ENCODE measurements around the gene JSRP1.

The JSRP1 gene

GRCh38 chr19:2246014-2246620 is 10.1 kb downstream of the JSRP1 start:
- no peak for DNase-seq

DNA sequence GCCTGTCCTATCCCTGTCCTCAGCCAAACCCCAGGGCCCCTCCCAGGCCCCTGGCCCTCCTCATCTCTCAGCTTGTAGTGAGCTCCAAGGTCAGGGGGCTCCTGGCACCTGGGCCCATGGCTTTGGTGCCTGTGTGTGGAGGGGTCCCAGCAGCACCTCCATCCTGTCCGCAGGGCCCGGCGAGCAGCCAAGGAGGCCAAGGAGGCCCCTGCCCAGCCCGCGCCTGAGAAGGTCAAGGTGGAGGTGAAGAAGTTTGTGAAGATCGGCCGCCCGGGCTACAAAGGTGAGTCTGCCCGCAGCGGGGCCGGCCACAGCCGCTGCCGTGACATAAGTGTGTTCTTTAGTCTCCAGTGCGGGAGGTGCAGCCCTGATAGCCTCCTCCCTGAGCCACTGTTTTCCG is 10.9 kb downstream of the JSRP1 start:
- DNase-seq = no peak

DNA sequence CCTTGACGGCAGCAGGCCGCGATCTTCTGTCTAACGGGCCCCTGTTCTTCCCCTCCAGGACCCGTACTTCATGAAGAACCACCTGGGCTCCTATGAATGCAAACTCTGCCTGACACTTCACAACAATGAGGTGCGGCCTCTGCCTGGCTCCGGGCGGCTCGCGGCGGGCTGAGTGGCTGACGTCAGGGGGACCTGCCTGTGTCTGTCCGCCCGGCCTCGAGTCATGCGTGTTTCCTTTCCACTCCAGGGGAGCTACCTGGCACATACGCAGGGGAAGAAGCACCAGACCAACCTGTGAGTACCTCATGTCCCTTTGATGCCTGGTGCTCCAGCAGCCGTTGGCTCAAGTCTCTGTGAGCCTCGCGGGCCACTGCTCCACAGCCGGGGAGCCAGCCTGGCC is 11.7 kb downstream of the JSRP1 start:
- DNase-seq = no peak

DNA sequence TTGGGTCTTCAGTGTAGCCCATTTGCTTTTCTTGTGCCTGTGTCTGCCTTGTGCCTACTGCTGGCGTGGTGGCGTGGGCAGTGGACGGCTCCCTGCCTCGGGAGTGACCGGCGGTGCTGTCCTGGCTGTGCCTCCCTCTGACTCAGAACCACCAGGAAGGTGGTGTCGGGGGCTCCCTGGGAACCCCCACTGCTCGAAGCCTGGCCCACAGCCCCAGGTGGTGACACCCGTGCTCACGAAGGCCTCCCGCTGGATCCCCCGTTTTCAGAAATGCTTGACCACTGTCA is 12.1 kb downstream of the JSRP1 start:
- no peak for DNase-seq

DNA sequence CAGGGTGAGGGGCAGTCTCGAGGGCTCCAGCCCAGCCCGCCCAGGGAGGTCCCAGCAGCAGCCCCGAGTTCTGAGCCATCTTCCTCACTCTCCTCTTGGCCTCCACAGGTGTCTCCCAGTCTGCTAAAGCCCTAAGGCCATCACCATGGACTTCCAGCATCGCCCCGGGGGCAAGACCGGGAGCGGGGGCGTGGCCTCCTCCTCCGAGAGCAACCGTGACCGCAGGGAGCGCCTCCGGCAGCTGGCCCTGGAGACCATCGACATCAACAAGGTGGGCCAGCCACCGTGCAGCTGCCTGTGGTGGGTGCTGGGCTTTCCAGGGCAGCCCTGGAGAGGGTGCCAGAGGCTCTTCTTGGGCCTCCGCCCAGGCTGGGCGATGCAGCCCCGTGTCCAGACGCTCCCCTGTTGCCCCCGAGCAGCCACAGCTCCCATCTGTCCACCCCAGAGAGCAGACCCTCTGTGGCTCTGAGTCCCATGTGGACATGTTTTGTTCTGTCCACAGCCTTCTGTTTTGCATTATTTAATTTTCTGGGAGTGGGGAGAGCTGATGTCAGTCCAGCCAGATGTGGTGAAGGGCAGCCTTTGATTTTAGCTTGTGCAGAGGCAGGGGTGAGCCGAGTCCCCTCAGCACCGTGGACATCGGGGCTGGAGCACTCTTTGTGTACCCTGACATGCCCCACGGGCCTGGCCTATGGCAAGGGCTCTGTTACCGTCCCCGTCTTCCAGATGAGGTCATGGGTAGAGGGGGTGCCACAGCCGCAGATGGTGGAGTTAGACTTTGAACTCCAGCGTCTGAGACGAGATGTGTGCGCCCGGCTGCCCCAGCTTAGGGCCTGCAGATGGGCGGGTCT is 12.7 kb downstream of the JSRP1 start:
- DNase-seq = no peak

GRCh38 chr19:2242816-2243215 is 13.4 kb downstream of the JSRP1 start:
- DNase-seq = no peak

DNA sequence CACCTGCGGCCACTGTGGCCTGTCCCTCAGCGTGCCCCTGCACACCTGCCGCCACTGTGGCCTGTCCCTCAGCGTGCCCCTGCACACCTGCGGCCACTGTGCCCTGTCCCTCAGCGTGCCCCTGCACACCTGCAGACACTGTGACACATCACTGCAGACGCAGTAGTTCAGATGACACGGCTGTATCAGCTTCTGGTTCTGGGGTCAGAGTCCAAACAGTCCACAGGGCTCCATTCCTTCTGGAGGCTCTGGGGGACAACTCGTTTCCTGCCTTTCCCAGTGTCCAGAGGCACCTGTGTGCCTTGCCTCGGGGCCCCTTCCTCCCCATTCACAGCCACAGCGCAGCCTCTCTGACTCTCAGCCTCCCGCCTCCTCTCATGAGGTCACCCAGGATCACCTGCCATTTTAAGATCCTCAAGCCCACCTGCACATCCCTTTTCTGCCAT is 14.1 kb downstream of the JSRP1 start:
- no peak for DNase-seq

- DNase-seq = no peak
These were observed 15.1 kb downstream of the JSRP1 start for GRCh38 chr19:2240881-2241760.

DNA sequence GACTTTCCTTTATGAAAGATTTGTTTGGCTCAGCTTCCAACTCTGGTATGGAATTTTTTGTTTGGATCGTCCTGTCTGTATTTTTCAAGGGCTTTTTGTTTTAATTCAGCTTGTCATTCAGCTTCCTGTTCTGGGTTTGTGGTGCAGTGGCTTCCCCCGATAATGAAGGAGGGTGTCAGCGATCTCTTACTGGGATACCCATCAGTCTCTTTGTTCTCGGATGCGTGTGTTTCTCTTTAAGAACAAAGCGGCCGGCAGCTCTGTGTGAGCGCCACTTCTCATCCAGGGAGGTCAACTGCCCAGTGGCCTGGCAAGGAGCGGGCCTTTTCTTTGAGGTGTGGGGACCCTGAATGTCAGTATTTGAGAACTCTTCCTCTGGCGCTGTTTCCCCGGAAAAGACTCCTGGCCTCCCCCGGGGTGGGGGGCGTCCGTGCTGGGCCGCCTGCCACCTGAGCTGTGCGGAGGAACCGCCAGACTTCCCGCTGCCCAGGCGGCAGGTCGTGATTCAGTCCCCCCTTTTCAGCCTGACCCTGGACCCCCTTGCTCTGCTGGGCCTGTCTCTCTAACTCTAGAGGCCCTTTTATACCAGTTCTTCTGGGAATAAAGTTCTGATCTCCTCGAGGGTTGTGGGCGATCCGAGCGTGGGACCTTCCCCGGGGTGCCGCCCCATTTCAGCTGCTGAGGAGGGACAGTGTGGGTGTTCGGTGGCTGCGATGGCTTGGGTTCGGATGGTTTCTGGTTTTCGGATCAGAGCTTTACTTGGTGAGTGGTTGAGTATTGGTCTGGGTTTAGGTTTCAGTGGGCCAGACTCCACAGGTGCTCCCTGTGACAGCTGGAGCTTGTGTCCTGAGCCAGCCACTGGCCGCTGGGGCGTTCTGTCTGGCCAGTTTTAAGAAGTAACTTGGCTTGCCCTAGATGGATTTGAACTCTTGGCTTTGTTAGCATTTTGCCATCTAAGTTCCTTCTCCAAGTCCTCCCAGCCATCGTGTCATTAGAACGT is 16.1 kb downstream of the JSRP1 start:
- DNase-seq = no peak

GRCh38 chr19:2239173-2239572 is 17.0 kb downstream of the JSRP1 start:
- DNase-seq = no peak

DNA sequence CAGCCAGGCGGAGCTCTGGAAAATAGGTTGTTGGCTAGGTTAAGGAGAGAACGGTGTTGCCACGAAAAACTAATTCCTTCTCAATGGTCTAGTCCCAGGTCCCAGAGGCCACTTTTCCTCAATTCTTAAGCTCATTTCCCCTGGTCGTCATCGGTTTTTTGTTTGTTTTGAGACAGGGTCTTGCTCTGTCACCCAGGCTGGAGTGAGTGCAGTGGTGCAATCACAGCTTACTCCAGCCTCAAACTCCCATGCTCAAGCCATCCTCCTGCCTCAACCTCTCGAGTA is 18.4 kb downstream of the JSRP1 start:
- no peak for DNase-seq

GRCh38 chr19:2237051-2237868 is 19.0 kb downstream of the JSRP1 start:
- DNase-seq = no peak

DNA sequence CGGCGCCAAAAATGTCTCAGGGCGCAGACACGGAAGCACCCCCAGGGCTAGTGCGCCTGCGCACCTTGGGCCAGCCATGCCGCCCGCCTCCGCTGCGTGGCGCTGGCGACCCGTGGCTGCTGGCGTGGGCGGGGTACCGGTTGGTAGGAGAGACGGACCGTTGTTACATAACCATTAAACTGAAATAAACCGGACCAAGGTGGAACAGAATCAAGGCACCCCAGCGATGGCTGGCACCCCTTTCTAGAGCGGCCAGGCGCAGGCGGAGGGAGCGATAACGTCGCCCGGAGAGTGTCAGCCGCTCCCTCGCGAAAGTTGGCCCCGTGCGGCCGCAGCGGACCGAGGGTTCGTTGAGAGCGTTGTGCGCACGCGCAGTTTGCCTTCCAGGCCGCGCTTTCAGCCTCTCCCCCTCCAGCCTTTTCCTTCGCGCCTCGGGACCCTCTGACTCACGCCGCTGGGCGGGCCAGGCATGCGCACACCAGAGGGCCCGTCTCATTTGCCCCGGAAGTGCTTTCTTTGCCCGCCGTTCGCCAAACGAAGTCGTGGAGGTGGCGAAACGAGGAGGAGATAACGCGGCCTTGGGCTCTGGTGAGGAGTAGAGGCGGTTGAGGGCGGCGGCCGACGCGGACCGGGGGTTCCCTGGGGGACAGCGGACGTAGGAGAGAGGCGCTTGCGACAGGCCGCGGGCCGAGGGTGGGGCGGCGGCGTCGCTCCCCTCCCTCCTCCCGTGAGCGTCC is 19.7 kb downstream of the JSRP1 start, which contains the start of the genes PLEKHJ1 and SF3A2:
Gene PLEKHJ1, minus strand, starts transcription at position 16 of the 737 bp plus-strand sequence. CDS start 81 bp downstream, outside the sequence.
Gene SF3A2, plus strand, starts transcription at position 511 of the 737 bp plus-strand sequence. CDS start 6,595 bp downstream, outside the sequence.
- DNase-seq = peak; percentile 96

- DNase-seq = no peak
These were observed 20.2 kb downstream of the JSRP1 start for GRCh38 chr19:2236064-2236313.

GRCh38 chr19:2235381-2236063 is 20.7 kb downstream of the JSRP1 start:
- no peak for DNase-seq

DNA sequence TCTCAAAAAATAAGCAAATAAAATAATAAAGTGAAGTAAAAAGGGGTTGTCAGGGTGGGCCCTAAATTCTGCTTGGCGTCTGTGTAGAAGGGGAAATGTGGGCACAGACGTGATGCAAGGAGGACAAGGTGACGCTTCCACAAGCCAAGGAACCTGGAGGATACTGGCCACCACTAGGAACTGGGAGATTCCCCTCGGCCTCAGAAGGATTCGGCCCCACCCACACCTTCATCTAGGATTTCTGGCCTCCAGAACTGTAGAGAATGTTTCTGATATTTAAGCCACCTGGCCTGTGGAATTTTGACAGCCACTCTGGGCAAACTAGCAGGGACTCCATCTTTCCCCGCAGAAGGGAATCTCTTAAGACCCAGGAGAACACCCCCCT is 21.2 kb downstream of the JSRP1 start:
- DNase-seq = no peak

GRCh38 chr19:2233601-2234280 is 22.5 kb downstream of the JSRP1 start:
- DNase-seq = no peak

- DNase-seq = no peak
These were observed 23.7 kb downstream of the JSRP1 start for GRCh38 chr19:2232286-2233151.

Measured in DMS 273 treated with DMSO at 0.1 percent for 48 hours (cell line).